OCI-LY1 (cell line): ENCODE measurements around the gene ZC3H18.

ENCODE experiments used
- H2AFZ ChIP-seq: fragments of 200-600 bp; sonication (generic), shearing (Covaris generic); 2 replicates; pipeline ENCODE4 v1.6.0; 2014; ENCODE audit warnings: antibody characterized with exemption, mild to moderate bottlenecking, low read length
- H3F3A ChIP-seq: fragments of 200-600 bp; sonication (generic), shearing (Covaris generic); 2 replicates; pipeline ENCODE4 v1.6.0; 2014; ENCODE audit warnings: mild to moderate bottlenecking, antibody characterized with exemption, low read length, moderate library complexity; ENCODE audit not compliant: insufficient read depth
- H3K27ac ChIP-seq: fragments of 200-600 bp; sonication (generic); 2 replicates; pipeline ENCODE4 v1.5.1; 2014; ENCODE audit warnings: low read length, mixed run types, mild to moderate bottlenecking, low read depth; ENCODE audit not compliant: poor library complexity, severe bottlenecking
- H3K27me3 ChIP-seq: fragments of 200-600 bp; sonication (generic); 2 replicates; pipeline ENCODE4 v1.6.0; 2014; ENCODE audit warnings: antibody characterized with exemption, mild to moderate bottlenecking, low read length, moderate library complexity; ENCODE audit not compliant: insufficient read depth
- H3K36me3 ChIP-seq: fragments of 200-600 bp; sonication (generic); 2 replicates; pipeline ENCODE4 v1.6.1; 2014; ENCODE audit warnings: mild to moderate bottlenecking, antibody characterized with exemption, low read length, moderate library complexity, mixed read lengths; ENCODE audit not compliant: insufficient read depth
- H3K4me1 ChIP-seq: fragments of 200-600 bp; sonication (generic); 2 replicates; pipeline ENCODE4 v1.5.1; 2014; ENCODE audit warnings: mild to moderate bottlenecking, low read length, moderate library complexity; ENCODE audit not compliant: insufficient read depth, severe bottlenecking
- H3K4me2 ChIP-seq: fragments of 200-600 bp; sonication (generic), shearing (Covaris generic); 2 replicates; pipeline ENCODE4 v1.6.1; 2014; ENCODE audit warnings: low read length
- H3K4me3 ChIP-seq: fragments of 200-600 bp; sonication (generic); 2 replicates; pipeline ENCODE4 v1.5.1; 2014; ENCODE audit warnings: low read length, low read depth, mild to moderate bottlenecking, mixed read lengths; ENCODE audit not compliant: poor library complexity, severe bottlenecking
- H3K79me2 ChIP-seq: fragments of 200-600 bp; shearing (Covaris generic); 2 replicates; pipeline ENCODE4 v1.6.1; 2016; ENCODE audit warnings: mixed run types, low read length, mixed read lengths; ENCODE audit not compliant: insufficient read depth
- H3K9ac ChIP-seq: fragments of 200-600 bp; sonication (generic), shearing (Covaris generic); 2 replicates; pipeline ENCODE4 v1.6.1; 2014; ENCODE audit warnings: mild to moderate bottlenecking, low read length, mixed read lengths
- H3K9me2 ChIP-seq: fragments of 200-600 bp; sonication (generic), shearing (Covaris generic); 2 replicates; pipeline ENCODE4 v1.6.1; 2014; ENCODE audit warnings: low read depth, mild to moderate bottlenecking, low read length, mixed read lengths
- H3K9me3 ChIP-seq: fragments of 200-600 bp; shearing (Covaris generic); 2 replicates; pipeline ENCODE4 v1.6.1; 2014; ENCODE audit warnings: low read length, mixed read lengths
- H4K20me1 ChIP-seq: fragments of 200-600 bp; sonication (generic), shearing (Covaris generic); 2 replicates; pipeline ENCODE4 v1.6.0; 2016; ENCODE audit warnings: mild to moderate bottlenecking, low read length; ENCODE audit not compliant: insufficient read depth
- CTCF ChIP-seq: fragments of 200-600 bp; sonication (generic), shearing (Covaris generic); IDR thresholded peaks from 2 replicates; pipeline ENCODE4 v1.5.1; 2017; ENCODE audit warnings: mild to moderate bottlenecking, antibody characterized with exemption, low read length, moderate library complexity, mixed read lengths
- EZH2 ChIP-seq: fragments of 200-600 bp; sonication (generic), shearing (Covaris generic); IDR thresholded peaks from 2 replicates; pipeline ENCODE4 v1.8.0; 2017; ENCODE audit warnings: borderline replicate concordance, mixed run types, mild to moderate bottlenecking, antibody characterized with exemption, low read length, moderate library complexity, mixed read lengths

ZC3H18 gene

GRCh38 chr16:88630941-88631340 lies 60.7 kb downstream of the ZC3H18 start:
- H3K9me2 ChIP-seq: no peaks in the 10 kb centered on the region
- H3K27me3 ChIP-seq: no peaks in the 10 kb centered on the region
- no peak for TF ChIP-seq CTCF
- no peak for TF ChIP-seq EZH2
- H3K4me1 ChIP-seq: peaks cover 23% of the 10 kb centered on the region
- H3K9me3 ChIP-seq: no peaks in the 10 kb centered on the region
- H3F3A ChIP-seq: no peaks in the 10 kb centered on the region
- no peaks in the 10 kb centered on the region for H3K79me2 ChIP-seq
- H3K9ac ChIP-seq: no peak overlapping the region
- H2AFZ ChIP-seq: no peak overlapping the region
- H3K4me2 ChIP-seq: no peak overlapping the region
- no peaks in the 10 kb centered on the region for H4K20me1 ChIP-seq
- H3K27ac ChIP-seq: no peak overlapping the region
- H3K36me3 ChIP-seq: peaks cover 58% of the 10 kb centered on the region
- no peak overlapping the region for H3K4me3 ChIP-seq

- Histone ChIP-seq H3K4me1 (peaks cover 23% of the 10 kb centered on the region), H4K20me1 (no peaks in the 10 kb centered on the region), H3K4me3 (no peak overlapping the region), H3K4me2 (no peak overlapping the region), H3F3A (no peaks in the 10 kb centered on the region), H3K27ac (no peak overlapping the region), H2AFZ (no peak overlapping the region), H3K79me2 (no peaks in the 10 kb centered on the region), H3K9me3 (no peaks in the 10 kb centered on the region), H3K9ac (no peak overlapping the region), H3K9me2 (no peaks in the 10 kb centered on the region), H3K27me3 (no peaks in the 10 kb centered on the region), H3K36me3 (peaks cover 55% of the 10 kb centered on the region)
- TF ChIP-seq CTCF: no peak
- TF ChIP-seq EZH2: no peak
These were observed 61.2 kb downstream of the ZC3H18 start for GRCh38 chr16:88631384-88631783.

GRCh38 chr16:88631920-88632586 lies 61.9 kb downstream of the ZC3H18 start:
- Histone ChIP-seq H3K9me3 (no peaks in the 10 kb centered on the region), H4K20me1 (no peaks in the 10 kb centered on the region), H3K27me3 (no peaks in the 10 kb centered on the region), H3K9ac (no peak overlapping the region), H3K27ac (no peak overlapping the region), H3K4me1 (peaks cover 23% of the 10 kb centered on the region), H3F3A (no peaks in the 10 kb centered on the region), H3K9me2 (no peaks in the 10 kb centered on the region), H3K4me3 (no peak overlapping the region), H3K4me2 (no peak overlapping the region), H2AFZ (no peak overlapping the region), H3K79me2 (no peaks in the 10 kb centered on the region), H3K36me3 (peaks cover 50% of the 10 kb centered on the region)
- no peak for TF ChIP-seq CTCF
- no peak for TF ChIP-seq EZH2
